Stomach (tissue), 9 donors: ENCODE data around the gene PPAN. TPM values are rescaled to one million over a fixed set of nuclear protein-coding genes. Genes with fewer than 3 reads are reported as not detected.

Source experiments
- DNase-seq, 2 donors: peaks; one replicate each; pipeline versions ENCODE4 v3.0.0 to v3.0.0-alpha.2; 2013 to 2019
- H3K27ac ChIP-seq, 5 donors: fragments of 200-600 bp in 4 of 5; sonication (generic) in 4 of 5; one replicate each; pipeline ENCODE4 v1.5.1; 2013 to 2019; ENCODE audit warnings: mild to moderate bottlenecking in 1 of 5, moderate library complexity in 1 of 5
- H3K27me3 ChIP-seq, 3 donors: fragments of 200-600 bp; sonication (generic); one replicate each; pipeline ENCODE4 v1.5.1; 2017 to 2019; ENCODE audit warnings: mixed run types in 1 of 3
- H3K36me3 ChIP-seq, 4 donors: fragments of 200-600 bp; sonication (generic); 1 replicate in 3 of 4; 2 replicates in 1 of 4; pipeline ENCODE4 v1.5.1; 2016 to 2019
- H3K4me1 ChIP-seq, 4 donors: fragments of 200-600 bp; sonication (generic); one replicate each; pipeline ENCODE4 v1.5.1; 2016 to 2019
- H3K4me3 ChIP-seq, 4 donors: fragments of 200-600 bp; sonication (generic) in 3 of 4; one replicate each; pipeline ENCODE4 v1.5.1; 2016 to 2019; ENCODE audit warnings: mild to moderate bottlenecking in 1 of 4
- H3K9me3 ChIP-seq, 4 donors: fragments of 200-600 bp; sonication (generic); one replicate each; pipeline ENCODE4 v1.5.1; 2016 to 2019
- EP300 ChIP-seq: sonication (generic); formaldehyde crosslinking; IDR thresholded peaks from one replicate; pipeline ENCODE4 v1.6.1; 2017; ENCODE audit warnings: antibody characterized with exemption
- POLR2A ChIP-seq, 4 donors: fragments of 450-650 bp; IDR thresholded peaks; one replicate each; pipeline ENCODE4 v1.6.1; 2016; ENCODE audit warnings: antibody characterized with exemption in 4 of 4, control low read depth in 2 of 4, mild to moderate bottlenecking in 1 of 4, moderate library complexity in 1 of 4
- POLR2AphosphoS5 ChIP-seq, 3 donors: sonication (generic); formaldehyde crosslinking; IDR thresholded peaks; one replicate each; pipeline ENCODE4 v1.6.1; 2016; ENCODE audit warnings: antibody characterized with exemption in 3 of 3
- WGBS, 5 donors: extraction: QIAGEN DNeasy Blood & Tissue Kit in 3 of 5; methylation state at CpG; one replicate each; pipeline versions ENCODE4 v1.1.5 to v1.1.7; 2013 to 2018; 5-methylcytosine and 5-hydroxymethylcytosine counted together
- intact Hi-C: fragments of 100-400 bp; cut with DNase I; formaldehyde crosslinking; loops from one replicate; pipeline ENCODE4 v1.15.1; 2023; ENCODE audit warnings: low total_unique reads
- polyA plus RNA-seq, 3 donors: library from polyadenylated mRNA; stranded (reverse); fragments of 200-250 nt; gene quantifications; one replicate each; pipeline ENCODE4 v1.2.3, GENCODE V29; 2013
- total RNA-seq, 5 donors: library from RNA; depleted of rRNA; stranded (reverse); fragments of >200 nt; gene quantifications; one replicate each; pipeline versions ENCODE4 v1.1.0 to v1.2.3, GENCODE V29; 2014 to 2016
- TF ChIP-seq, protein P1 (sequence below), 7 experiments: fragments of 450-650 bp in 4 of 7; fragments of 200-600 bp in 3 of 7; sonication (generic) in 3 of 7; IDR thresholded peaks; one replicate each; pipeline ENCODE4 v1.5.1; 2016 to 2019; ENCODE audit warnings: antibody characterized with exemption in 7 of 7, control low read depth in 2 of 7, mild to moderate bottlenecking in 1 of 7
- donor health status: healthy with polysubstance abuse.
- donor health status: Bipolar disorder and iron deficiency.
- donor health status: healthy.

PPAN gene
- total and polyA plus RNA-seq, 8 donors: 1.2 to 52.3 (median 34.7) TPM

DNA sequence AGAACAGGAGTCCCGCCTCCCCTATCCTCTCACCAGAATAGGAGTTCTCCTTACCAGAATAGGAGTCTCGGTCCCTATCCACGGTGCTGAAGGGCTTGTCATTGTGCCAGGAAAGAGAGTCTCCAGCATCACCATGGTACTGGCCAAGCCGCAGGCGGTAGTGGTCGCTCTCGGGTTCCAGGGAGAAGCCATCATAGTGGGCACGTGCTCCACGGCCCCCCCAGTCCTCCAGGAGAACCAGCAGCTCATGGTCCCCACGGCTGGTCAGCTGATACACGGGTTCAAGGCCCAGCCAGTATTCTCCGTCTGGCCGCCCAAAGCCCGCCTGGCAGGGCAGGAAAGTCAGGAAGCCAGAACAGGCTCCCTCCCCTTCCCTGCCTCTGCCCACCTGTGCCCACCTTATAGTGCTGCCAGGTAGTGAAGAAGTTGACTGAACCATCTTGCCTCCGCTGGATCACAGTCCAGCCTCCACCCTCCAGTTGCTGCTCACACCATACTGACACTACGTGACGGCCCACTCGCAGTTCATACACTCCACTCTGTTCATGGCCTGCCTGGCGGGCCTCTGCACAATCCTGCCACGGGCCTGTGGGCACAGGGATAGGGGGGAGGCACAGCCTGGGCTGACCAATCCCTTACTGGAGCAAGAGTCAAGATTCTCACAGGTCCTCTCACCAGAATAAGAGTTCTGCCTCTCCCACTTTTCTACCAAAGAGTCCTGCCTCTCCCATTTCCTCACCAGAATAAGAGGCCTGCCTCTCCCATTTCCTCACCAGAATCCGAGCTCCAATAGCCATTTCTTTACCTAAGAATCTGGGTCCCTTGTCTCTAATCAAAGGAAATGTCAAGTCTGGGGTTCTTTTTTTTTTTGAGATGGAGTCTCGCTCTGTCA lies 12.6 kb upstream of the PPAN start:
- Histone ChIP-seq H3K27ac (no peak overlapping the region), H3K4me1 (peaks cover 12 to 20% (median 17%) of the 10 kb centered on the region in 4 donors), H3K9me3 (no peaks in the 10 kb centered on the region), H3K36me3 (peaks cover 12 to 51% (median 49%) of the 10 kb centered on the region in 4 donors), H3K27me3 (no peaks in the 10 kb centered on the region), H3K4me3 (no peak overlapping the region)
- TF ChIP-seq POLR2AphosphoS5 (IDR thresholded peaks at IDR 0.05) (no peak), POLR2A (IDR thresholded peaks at IDR 0.05) (no peak), EP300 (no peak)
- TF ChIP-seq, protein P1, sequence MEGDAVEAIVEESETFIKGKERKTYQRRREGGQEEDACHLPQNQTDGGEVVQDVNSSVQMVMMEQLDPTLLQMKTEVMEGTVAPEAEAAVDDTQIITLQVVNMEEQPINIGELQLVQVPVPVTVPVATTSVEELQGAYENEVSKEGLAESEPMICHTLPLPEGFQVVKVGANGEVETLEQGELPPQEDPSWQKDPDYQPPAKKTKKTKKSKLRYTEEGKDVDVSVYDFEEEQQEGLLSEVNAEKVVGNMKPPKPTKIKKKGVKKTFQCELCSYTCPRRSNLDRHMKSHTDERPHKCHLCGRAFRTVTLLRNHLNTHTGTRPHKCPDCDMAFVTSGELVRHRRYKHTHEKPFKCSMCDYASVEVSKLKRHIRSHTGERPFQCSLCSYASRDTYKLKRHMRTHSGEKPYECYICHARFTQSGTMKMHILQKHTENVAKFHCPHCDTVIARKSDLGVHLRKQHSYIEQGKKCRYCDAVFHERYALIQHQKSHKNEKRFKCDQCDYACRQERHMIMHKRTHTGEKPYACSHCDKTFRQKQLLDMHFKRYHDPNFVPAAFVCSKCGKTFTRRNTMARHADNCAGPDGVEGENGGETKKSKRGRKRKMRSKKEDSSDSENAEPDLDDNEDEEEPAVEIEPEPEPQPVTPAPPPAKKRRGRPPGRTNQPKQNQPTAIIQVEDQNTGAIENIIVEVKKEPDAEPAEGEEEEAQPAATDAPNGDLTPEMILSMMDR (IDR thresholded peaks at IDR 0.05): no peak
- intact Hi-C loops: no loop called here
- no peak for DNase-seq
- WGBS, 5 donors: 85 to 91% (median 89%) methylated on average over 21 to 22 of the region's 22 CpGs

DNA sequence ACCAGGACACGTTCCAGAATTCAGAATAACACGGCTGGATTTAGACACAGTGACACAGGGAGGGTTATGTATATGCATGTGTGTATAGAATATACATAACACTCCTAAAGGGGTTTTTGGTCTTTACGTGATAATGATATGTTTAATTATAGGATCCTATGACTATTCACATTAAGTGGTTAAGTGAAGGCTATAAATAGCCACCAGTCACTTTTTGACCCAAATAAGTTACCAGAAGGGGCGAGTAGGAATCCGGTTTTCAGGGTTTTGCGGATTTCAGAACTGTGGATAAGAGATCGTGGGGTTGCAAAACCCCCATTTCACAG lies 10.6 kb upstream of the PPAN start:
- Histone ChIP-seq H3K36me3 (peaks cover 4 to 32% (median 31%) of the 10 kb centered on the region in 4 donors), H3K9me3 (no peaks in the 10 kb centered on the region), H3K4me3 (peak overlapping the region; percentile 15 to 47 (median 32)), H3K4me1 (peaks cover 12 to 25% (median 19%) of the 10 kb centered on the region in 4 donors), H3K27ac (peak overlapping the region; percentile 66 to 89 (median 83)), H3K27me3 (no peaks in the 10 kb centered on the region)
- TF ChIP-seq EP300: no peak
- peak in 1 of 4 donors; percentile 23 for TF ChIP-seq POLR2A (IDR thresholded peaks at IDR 0.05)
- 33 to 41% (median 35%) methylated on average over 7 of the region's 7 CpGs for WGBS, 5 donors
- intact Hi-C loops: no loop called here
- DNase-seq: no peak

GRCh38 chr19:10095948-10096614 lies 10.1 kb upstream of the PPAN start:
- H3K4me3 ChIP-seq: peak overlapping the region; percentile 44 to 67 (median 47)
- peak overlapping the region; percentile 66 to 89 (median 83) for H3K27ac ChIP-seq
- intact Hi-C loops: no loop called here
- H3K4me1 ChIP-seq: peaks cover 12 to 25% (median 19%) of the 10 kb centered on the region in 4 donors
- peak; percentile 94 to 97 for DNase-seq
- TF ChIP-seq POLR2AphosphoS5 (IDR thresholded peaks at IDR 0.05) (peak; percentile 27 to 79 (median 54)), EP300 (no peak), POLR2A (IDR thresholded peaks at IDR 0.05) (no peak)
- TF ChIP-seq, protein P1 (IDR thresholded peaks at IDR 0.05): no peak
- WGBS, 5 donors: 0 to 12% (median 4%) methylated on average over 19 to 97 of the region's 97 CpGs
- no peaks in the 10 kb centered on the region for H3K27me3 ChIP-seq
- H3K9me3 ChIP-seq: no peaks in the 10 kb centered on the region
- H3K36me3 ChIP-seq: peaks cover 4 to 27% (median 26%) of the 10 kb centered on the region in 4 donors

DNA sequence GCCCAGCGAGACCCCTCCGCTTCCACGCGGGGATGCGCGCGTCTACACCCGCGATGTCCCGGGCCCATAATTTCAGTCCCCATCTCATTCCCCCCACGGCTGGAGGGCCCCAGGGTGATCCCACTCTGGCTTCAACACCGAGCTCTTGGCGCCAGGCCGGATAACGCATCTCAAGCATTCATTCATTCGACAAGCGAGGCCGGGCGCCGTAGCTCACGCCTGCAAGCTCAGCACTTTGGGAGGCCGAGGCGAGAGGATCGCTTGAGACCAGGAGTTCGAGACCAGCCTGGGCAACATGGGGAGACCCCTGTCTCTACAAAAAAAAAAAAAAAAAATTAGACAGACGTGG lies 9.6 kb upstream of the PPAN start:
- no peak for DNase-seq
- WGBS, 5 donors: 24 to 43% (median 34%) methylated on average over 19 to 26 of the region's 26 CpGs
- Histone ChIP-seq H3K4me1 (peaks cover 12 to 25% (median 19%) of the 10 kb centered on the region in 4 donors), H3K36me3 (peaks cover 4 to 22% (median 21%) of the 10 kb centered on the region in 4 donors), H3K9me3 (no peaks in the 10 kb centered on the region), H3K4me3 (peak overlapping the region; percentile 44 to 67 (median 47)), H3K27ac (peak overlapping the region; percentile 50 to 83 (median 77)), H3K27me3 (no peaks in the 10 kb centered on the region)
- intact Hi-C loops: no loop called here
- TF ChIP-seq, protein P1 (IDR thresholded peaks at IDR 0.05): no peak
- TF ChIP-seq POLR2A (IDR thresholded peaks at IDR 0.05) (no peak), EP300 (no peak), POLR2AphosphoS5 (IDR thresholded peaks at IDR 0.05) (no peak)
